AG09319 (cell line): ENCODE data around the gene KCNIP3.

Experiments
- DNase-seq: peaks from one replicate; pipeline ENCODE4 v3.0.0-alpha.2; 2010; ENCODE audit warnings: low read depth; ENCODE audit errors: extremely low read depth
- TF ChIP-seq, protein P1 (sequence below): IDR thresholded peaks from 2 replicates; pipeline ENCODE4 v1.5.1; 2011; ENCODE audit warnings: low read depth, mild to moderate bottlenecking, inconsistent platforms, low read length, moderate library complexity

Gene KCNIP3

GRCh38 chr2:95275601-95276243, 21.4 kb upstream of the KCNIP3 start:
- TF ChIP-seq, protein P1, sequence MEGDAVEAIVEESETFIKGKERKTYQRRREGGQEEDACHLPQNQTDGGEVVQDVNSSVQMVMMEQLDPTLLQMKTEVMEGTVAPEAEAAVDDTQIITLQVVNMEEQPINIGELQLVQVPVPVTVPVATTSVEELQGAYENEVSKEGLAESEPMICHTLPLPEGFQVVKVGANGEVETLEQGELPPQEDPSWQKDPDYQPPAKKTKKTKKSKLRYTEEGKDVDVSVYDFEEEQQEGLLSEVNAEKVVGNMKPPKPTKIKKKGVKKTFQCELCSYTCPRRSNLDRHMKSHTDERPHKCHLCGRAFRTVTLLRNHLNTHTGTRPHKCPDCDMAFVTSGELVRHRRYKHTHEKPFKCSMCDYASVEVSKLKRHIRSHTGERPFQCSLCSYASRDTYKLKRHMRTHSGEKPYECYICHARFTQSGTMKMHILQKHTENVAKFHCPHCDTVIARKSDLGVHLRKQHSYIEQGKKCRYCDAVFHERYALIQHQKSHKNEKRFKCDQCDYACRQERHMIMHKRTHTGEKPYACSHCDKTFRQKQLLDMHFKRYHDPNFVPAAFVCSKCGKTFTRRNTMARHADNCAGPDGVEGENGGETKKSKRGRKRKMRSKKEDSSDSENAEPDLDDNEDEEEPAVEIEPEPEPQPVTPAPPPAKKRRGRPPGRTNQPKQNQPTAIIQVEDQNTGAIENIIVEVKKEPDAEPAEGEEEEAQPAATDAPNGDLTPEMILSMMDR = no peak
- DNase-seq = no peak

DNA sequence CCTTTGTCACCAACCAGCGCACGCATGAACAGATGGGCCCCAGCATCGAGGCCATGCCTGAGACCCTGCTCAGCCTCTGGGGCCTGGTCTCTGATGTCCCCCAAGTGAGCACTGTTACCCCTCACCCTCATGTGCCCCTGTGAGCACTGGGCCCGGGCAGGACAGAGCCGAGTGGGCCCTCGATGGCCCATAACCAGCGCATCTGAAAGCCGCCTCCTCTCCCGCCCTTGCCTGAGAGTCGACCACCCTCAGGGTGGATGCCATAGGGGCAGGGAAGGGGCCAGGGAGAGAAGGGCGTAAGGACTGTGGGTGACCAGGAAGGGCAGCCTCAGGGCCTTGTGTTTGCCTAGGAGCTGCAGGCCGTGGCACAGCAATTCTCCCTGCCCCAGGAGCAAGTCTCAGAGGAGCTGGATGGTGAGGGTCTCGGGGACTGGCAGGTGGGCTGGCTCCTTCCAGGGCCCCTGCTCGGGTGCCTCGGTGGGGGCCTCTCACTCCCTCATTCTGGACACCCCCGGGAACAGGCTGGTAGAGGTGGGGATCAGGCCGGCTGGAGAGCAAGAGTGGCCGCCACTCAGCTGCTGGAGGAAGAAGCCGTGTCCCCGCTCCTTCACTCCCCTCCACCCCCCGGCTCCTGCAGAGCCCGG, 20.8 kb upstream of the KCNIP3 start:
- TF ChIP-seq, protein P1 = no peak
- DNase-seq = no peak

DNA sequence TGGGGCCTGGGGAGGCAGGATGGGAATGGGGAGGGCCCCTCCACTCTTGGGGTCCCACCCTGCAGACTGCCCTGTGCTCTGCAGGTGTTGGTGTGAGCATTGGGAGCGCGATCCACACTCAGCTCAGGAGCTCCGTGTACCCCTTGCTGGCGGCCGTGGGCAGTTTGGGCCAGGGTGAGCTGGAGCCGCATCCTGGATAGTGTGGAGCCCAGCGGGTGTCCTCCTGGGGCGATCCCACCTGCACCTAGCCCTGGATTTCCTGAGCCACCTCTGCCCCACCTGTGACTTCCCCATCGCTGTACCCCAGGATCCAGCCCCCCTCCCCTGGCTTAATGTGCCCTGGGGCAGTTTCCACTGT, 20.3 kb upstream of the KCNIP3 start:
- TF ChIP-seq, protein P1 = no peak
- DNase-seq = no peak

- no peak for DNase-seq
- TF ChIP-seq, protein P1 = no peak
These were observed 19.8 kb upstream of the KCNIP3 start for GRCh38 chr2:95277246-95277906.

DNA sequence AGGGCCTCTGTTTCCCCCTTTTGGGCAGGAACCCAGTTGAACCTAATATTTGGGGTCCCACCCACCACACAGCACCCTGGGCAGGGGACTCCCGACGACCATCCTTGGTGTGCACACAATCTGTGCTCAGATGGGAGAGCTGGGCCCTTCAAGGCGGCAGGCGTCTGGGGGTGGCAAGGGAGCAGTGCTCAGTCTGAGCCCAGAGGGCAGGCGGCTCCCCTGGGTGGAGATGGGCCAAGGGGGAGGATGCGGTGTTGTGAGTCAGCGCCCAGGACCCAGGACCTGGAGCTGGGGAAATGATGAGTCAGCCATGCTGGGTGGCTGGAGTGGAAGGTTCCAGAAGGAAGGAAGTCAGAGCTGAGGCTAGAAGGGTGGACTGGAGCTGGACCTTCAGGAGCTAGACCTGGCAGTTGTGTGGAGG, 19.1 kb upstream of the KCNIP3 start:
- DNase-seq = no peak

DNA sequence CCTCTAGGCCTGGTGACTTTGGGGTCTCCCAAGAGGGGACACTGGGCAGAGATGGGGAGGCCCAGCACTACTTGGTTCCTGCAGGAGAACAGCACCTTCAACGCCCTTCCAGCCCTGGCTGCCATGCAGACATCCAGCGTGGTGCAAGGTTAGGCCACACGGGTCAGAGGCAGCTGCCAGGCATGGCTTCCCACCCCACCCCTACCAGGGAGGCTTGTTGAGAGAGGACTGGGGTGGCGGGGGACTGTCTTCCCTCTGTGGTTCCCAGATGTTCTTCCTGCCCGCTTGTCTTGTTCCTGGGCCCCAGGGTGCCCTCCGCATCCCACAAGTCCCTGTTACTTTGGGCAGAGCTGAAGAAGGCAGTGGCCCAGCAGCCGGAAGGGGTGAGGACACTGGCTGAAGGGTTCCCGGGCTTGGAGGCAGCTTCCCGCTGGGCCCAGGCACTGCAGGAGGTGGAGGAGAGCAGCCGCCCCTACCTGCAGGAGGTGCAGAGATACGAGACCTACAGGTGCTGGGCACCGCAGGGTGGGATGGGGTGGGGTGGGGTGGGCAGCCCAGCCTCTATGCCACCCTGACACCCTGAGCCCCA, 18.4 kb upstream of the KCNIP3 start:
- DNase-seq = no peak
- TF ChIP-seq, protein P1 = no peak

More for the DNA sequence above, 19.1 kb upstream of the KCNIP3 start:
- TF ChIP-seq, protein P1 = no peak

DNA sequence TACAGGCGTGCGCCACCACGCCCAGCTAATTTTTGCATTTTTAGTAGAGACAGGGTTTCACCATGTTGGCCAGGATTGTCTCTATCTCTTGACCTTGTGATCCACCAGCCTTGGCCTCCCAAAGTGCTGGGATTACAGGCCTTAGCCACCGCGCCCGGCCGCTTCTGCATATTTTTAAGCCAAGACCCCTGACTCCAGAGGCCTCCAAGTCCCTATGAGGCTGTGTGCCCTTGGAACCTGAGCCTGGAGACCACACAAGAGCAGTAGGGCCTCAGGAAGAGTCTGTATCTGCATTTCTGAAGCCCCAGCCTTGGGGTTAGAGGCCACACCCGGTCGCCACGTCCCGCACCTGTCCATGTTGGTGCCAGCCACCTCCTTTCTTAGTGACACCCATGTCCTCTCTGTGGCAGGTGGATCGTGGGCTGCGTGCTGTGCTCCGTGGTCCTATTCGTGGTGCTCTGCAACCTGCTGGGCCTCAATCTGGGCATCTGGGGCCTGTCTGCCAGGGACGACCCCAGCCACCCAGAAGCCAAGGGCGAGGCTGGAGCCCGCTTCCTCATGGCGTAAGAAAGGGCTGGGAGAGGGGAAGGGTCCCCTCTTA, 17.6 kb upstream of the KCNIP3 start:
- no peak for DNase-seq
- TF ChIP-seq, protein P1 = no peak
